Peyer's patch (tissue), 4 donors: ENCODE data around the gene SLCO3A1. TPM values are rescaled to one million over a fixed set of nuclear protein-coding genes. Genes with fewer than 3 reads are reported as not detected.

Experiments used
- DNase-seq, 3 donors: peaks; one replicate each; pipeline ENCODE4 v3.0.0-alpha.2; 2017 to 2019
- H3K27ac ChIP-seq, 4 donors: fragments of 200-600 bp; sonication (generic); one replicate each; pipeline ENCODE4 v1.5.1; 2016 to 2019
- H3K27me3 ChIP-seq, 2 donors: fragments of 200-600 bp; sonication (generic); one replicate each; pipeline ENCODE4 v1.5.1; 2019
- H3K36me3 ChIP-seq, 3 donors: fragments of 200-600 bp; sonication (generic); one replicate each; pipeline ENCODE4 v1.5.1; 2016 to 2019
- H3K4me1 ChIP-seq, 4 donors: fragments of 200-600 bp; sonication (generic); one replicate each; pipeline ENCODE4 v1.5.1; 2016 to 2019
- H3K4me3 ChIP-seq, 4 donors: fragments of 200-600 bp; sonication (generic); 1 replicate in 3 of 4; 2 replicates in 1 of 4; pipeline ENCODE4 v1.5.1; 2016 to 2019; ENCODE audit warnings: mild to moderate bottlenecking in 1 of 4
- H3K9me3 ChIP-seq, 4 donors: fragments of 200-600 bp; sonication (generic); one replicate each; pipeline ENCODE4 v1.5.1; 2016 to 2019; ENCODE audit warnings: mild to moderate bottlenecking in 1 of 4
- POLR2A ChIP-seq, 2 donors: fragments of 450-650 bp; IDR thresholded peaks; one replicate each; pipeline ENCODE4 v1.5.1; 2017; ENCODE audit warnings: antibody characterized with exemption in 2 of 2, mild to moderate bottlenecking in 2 of 2, moderate library complexity in 2 of 2
- total RNA-seq, 4 donors: library from RNA; depleted of rRNA; stranded (reverse); fragments of >200 nt; gene quantifications; one replicate each; pipeline ENCODE4 v1.1.0, GENCODE V29; 2016
- TF ChIP-seq, protein P1 (sequence below), 6 experiments: fragments of 450-650 bp in 4 of 6; fragments of 200-600 bp in 2 of 6; sonication (generic) in 1 of 6; IDR thresholded peaks; one replicate each; pipeline ENCODE4 v1.5.1; 2017 to 2019; ENCODE audit warnings: antibody characterized with exemption in 6 of 6, mild to moderate bottlenecking in 3 of 6, moderate library complexity in 1 of 6

The SLCO3A1 gene
- total RNA-seq, 4 donors from 2014 or later, result 2.1 to 8.3 (median 5.0) TPM

DNA sequence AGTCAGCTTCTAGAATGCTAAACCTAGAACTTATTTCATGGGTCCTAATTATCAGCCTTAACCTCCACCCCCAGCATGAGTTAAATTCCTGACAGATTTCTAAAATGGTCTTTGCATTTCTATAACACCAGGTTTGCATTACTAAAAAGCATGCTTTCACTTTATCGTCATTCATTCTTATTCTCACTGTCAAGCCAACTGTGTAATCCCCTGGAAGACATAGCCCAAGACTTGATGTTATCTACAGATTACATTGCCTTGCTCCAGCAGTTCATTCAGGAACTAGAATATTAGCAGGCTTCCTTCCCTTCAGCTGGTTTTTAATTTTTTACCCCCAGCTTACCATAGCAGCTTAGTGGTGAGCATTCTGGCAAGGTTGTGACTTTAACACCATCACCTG, 184.0 kb downstream of the SLCO3A1 start:
- DNase-seq, result no peak
- H3K4me1 ChIP-seq, result no peaks in the 10 kb centered on the region
- H3K27ac ChIP-seq, result no peak overlapping the region
- no peaks in the 10 kb centered on the region for H3K27me3 ChIP-seq
- no peak for TF ChIP-seq POLR2A (IDR thresholded peaks at IDR 0.05)
- TF ChIP-seq, protein P1, sequence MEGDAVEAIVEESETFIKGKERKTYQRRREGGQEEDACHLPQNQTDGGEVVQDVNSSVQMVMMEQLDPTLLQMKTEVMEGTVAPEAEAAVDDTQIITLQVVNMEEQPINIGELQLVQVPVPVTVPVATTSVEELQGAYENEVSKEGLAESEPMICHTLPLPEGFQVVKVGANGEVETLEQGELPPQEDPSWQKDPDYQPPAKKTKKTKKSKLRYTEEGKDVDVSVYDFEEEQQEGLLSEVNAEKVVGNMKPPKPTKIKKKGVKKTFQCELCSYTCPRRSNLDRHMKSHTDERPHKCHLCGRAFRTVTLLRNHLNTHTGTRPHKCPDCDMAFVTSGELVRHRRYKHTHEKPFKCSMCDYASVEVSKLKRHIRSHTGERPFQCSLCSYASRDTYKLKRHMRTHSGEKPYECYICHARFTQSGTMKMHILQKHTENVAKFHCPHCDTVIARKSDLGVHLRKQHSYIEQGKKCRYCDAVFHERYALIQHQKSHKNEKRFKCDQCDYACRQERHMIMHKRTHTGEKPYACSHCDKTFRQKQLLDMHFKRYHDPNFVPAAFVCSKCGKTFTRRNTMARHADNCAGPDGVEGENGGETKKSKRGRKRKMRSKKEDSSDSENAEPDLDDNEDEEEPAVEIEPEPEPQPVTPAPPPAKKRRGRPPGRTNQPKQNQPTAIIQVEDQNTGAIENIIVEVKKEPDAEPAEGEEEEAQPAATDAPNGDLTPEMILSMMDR (IDR thresholded peaks at IDR 0.05), result no peak
- H3K9me3 ChIP-seq, result no peaks in the 10 kb centered on the region
- no peak overlapping the region for H3K4me3 ChIP-seq
- no peaks in the 10 kb centered on the region for H3K36me3 ChIP-seq

DNA sequence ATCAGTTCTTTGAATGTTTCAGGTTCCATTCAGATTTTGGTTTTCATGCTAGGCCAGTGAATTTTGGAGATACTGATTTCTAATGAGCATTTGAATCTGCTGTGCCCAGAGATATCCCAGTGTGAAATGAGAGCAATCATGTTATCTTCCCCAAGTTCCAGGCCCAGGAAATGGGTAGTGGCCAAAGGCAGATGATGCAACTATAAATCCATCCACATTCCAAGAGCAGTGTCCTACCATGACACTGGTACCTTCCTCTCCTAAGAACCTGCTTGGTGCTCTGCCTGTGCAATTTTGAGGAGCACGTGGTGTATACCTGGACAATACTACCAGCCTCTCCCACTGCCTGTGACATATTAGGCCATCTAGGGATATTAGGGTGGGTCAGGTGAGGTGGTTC, 186.8 kb downstream of the SLCO3A1 start:
- no peak for DNase-seq
- Histone ChIP-seq H3K27ac (no peak overlapping the region), H3K4me3 (no peak overlapping the region), H3K27me3 (no peaks in the 10 kb centered on the region), H3K36me3 (no peaks in the 10 kb centered on the region), H3K4me1 (no peaks in the 10 kb centered on the region), H3K9me3 (no peaks in the 10 kb centered on the region)
- TF ChIP-seq, protein P1 (IDR thresholded peaks at IDR 0.05), result no peak
- no peak for TF ChIP-seq POLR2A (IDR thresholded peaks at IDR 0.05)

DNA sequence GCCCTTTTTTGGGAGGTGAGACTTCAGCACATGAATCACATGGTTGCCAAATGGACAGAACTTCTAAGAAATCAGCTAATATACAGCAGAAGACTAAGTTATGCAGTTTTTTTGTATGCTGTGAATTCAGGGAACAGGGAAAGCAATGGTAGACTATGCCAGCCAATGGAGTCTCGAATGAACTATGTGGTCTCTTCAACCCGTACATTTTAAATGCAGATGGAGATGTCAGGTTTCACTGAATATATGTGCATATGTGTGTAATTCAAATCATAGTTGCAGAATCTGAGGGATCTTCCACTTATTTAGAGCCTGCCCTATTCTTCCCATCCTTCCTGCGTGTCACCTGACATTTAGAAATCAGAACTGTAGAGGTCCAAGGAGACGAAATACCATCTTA, 187.9 kb downstream of the SLCO3A1 start:
- no peak overlapping the region for H3K4me3 ChIP-seq
- H3K4me1 ChIP-seq, result no peaks in the 10 kb centered on the region
- no peaks in the 10 kb centered on the region for H3K27me3 ChIP-seq
- DNase-seq, result no peak
- TF ChIP-seq POLR2A (IDR thresholded peaks at IDR 0.05), result no peak
- TF ChIP-seq, protein P1 (IDR thresholded peaks at IDR 0.05), result no peak
- H3K36me3 ChIP-seq, result no peaks in the 10 kb centered on the region
- H3K9me3 ChIP-seq, result no peaks in the 10 kb centered on the region
- H3K27ac ChIP-seq, result no peak overlapping the region

DNA sequence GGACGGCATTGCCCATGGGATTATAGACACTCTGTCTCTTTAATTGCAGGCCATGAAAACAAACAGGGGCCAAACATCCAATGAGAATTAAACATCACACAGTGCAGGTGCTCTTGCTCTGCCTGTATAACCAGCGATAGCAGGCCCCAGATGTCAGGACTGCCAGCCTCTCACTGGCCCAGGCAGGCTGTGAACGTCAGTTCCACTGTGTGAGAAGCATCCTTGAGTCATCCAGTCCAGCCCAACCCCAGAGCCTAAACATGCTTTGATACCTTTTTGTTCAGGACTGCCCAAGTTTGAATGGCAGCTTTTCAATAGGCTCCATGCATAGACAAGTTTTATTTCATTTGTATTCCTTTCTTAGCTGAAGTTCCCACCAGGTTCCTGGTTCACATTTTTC, 189.8 kb downstream of the SLCO3A1 start:
- DNase-seq, result no peak
- H3K9me3 ChIP-seq, result no peaks in the 10 kb centered on the region
- no peak overlapping the region for H3K4me3 ChIP-seq
- H3K27ac ChIP-seq, result no peak overlapping the region
- H3K27me3 ChIP-seq, result no peaks in the 10 kb centered on the region
- H3K4me1 ChIP-seq, result no peaks in the 10 kb centered on the region
- TF ChIP-seq, protein P1 (IDR thresholded peaks at IDR 0.05), result no peak
- TF ChIP-seq POLR2A (IDR thresholded peaks at IDR 0.05), result no peak
- no peaks in the 10 kb centered on the region for H3K36me3 ChIP-seq

DNA sequence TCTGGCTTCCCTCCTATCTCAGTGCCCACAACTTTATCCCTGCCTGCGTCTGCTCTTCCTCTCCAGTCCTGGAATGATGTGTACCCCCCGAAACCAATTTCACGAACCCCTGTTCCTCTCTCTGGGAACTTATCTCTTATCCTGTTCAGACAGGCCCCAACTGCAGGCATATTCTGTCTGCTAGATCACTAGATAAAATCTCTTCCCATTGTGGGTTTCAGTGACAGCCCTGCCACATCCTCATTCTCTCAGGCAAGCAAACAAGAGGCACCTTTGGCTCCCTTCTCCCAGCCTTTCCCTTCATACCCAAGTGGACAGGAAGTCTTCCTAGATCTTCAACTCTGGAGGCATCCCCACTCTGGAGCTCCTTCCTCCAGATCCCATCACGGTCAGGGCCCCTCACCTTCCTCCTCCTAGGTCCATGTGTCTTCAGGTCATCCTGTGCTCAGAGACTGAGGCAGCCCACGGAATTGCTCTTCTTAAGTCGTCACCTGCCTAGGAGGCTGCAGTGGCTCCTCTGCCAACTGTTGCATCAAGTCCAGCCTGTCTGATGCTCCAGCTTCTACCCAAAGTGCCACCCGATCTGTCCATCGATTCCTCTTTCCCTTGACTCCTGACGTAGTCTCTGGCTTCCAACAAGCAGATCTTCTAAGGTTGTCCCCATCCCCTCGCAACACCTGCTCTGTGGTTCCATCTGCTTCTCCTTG, 190.8 kb downstream of the SLCO3A1 start:
- no peak overlapping the region for H3K27ac ChIP-seq
- H3K4me1 ChIP-seq, result no peaks in the 10 kb centered on the region
- no peak for DNase-seq
- no peaks in the 10 kb centered on the region for H3K27me3 ChIP-seq
- no peaks in the 10 kb centered on the region for H3K36me3 ChIP-seq
- TF ChIP-seq, protein P1 (IDR thresholded peaks at IDR 0.05), result no peak
- no peak for TF ChIP-seq POLR2A (IDR thresholded peaks at IDR 0.05)
- no peaks in the 10 kb centered on the region for H3K9me3 ChIP-seq
- no peak overlapping the region for H3K4me3 ChIP-seq
